Activated CD8-positive, alpha-beta memory T cell treated with anti-CD3 and anti-CD28 coated beads for 24 hours (primary cell): Measurements from ENCODE around the gene CNTN6.

Experiments used
- DNase-seq: peaks from one replicate; pipeline ENCODE4 v3.0.0-alpha.2; 2020

Gene CNTN6

DNA sequence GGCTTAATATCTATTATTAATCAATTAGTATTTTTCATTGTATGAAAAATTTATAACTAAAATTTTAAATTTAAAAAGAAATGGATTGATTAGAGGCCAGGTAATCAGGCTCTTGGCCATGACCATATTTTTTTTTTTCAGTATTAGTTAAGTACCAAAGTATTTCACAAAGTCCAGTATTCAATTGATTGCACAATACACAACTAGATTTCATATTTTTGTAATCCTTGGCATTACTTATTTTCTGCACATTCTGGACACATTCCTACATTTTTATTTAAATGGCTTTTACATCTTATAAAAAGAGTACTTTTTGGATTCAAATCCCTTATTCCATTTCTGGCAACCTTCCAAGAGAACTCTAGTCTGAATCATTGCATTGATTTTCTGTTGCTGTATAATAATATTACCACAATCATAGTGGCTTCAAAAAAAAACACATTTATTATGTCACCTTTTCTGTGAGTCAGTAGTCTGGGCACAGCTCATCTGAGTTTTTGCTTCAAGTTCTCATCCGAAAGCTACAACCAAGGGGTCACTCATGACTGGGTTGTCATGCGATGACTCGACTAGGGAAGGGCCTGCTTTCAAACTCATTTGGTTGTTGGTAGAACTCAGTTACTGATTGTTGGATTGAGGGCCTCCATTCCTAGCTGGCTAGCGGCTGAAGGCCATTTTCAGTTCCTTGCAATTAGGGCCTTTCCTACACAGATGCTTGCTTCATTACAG is 90.7 kb downstream of the CNTN6 start:
- DNase-seq = no peak

DNA sequence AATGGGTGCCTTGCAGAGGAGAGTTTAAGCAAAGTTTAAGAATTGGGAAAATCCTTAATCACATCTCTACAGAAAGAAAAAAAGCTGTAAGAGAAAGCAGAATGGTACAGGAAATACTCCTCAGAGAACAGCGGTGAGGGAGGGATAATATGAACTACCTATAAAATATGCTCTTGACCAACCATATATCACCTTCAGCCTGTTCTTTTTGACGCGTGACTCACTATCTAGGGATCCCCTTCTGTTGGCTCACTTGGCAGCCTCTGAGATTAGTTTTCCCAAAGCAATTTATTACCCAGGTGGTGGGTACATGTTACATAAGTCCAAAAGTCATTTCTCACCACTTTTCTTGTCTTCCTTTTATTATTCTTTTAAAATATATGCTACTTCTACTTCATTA is 97.7 kb downstream of the CNTN6 start:
- DNase-seq = no peak

DNA sequence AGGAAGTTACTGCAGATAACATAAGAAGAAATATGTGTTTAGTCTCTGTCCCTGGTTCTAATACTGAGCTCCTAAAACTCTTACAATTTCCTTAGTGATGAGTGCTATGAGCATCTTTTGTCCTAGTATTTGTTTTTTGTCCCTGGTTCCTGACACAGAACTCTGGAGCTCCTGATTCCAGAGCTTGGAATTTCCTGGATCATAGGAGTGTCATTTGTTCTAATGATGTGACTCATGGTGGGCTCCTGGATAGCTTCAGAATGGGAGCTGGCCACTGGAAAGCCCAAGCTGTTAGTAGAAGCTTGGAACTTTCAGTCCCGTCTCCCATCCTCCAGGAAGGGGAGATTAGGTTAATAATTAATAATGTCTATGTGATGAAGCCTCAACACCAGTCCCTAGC is 98.2 kb downstream of the CNTN6 start:
- DNase-seq = no peak

DNA sequence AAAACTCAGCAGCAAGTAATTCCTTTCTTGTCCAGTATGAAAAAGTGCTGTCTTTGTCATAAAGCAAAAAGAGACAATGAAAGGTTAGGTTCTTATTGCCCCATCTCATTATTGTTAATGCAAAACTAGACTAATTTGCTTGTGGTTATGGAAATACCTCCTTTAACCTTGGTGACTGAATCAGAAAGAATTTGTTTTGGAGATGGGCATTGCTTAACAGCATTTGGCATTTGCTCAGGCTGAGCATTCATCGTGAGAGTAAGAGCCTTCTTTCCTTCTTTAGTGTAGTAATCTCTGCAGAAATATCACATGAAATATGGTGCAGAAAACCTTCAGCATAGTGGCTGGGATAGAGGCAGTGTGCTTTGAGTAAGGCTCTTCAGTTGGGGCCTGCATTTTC is 103.1 kb downstream of the CNTN6 start:
- no peak for DNase-seq

DNA sequence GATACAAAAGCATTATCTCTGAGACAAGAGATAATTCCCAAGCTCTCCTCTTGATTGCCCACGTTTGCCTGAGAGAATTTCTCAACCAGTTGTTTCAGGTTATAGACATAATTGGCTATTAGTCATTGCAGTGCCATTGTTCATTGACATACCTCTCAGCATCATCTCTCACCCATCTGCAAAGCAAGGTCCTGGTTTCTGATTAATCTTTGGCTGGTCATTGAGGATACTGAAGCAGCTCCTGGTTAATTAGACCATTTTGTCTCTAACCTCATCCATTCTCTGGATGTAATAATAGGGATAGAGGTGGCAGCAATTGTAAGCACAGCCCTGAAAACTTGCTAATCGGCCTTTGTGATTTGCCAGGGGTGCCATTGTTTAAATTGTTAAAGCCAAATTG is 104.2 kb downstream of the CNTN6 start:
- no peak for DNase-seq

DNA sequence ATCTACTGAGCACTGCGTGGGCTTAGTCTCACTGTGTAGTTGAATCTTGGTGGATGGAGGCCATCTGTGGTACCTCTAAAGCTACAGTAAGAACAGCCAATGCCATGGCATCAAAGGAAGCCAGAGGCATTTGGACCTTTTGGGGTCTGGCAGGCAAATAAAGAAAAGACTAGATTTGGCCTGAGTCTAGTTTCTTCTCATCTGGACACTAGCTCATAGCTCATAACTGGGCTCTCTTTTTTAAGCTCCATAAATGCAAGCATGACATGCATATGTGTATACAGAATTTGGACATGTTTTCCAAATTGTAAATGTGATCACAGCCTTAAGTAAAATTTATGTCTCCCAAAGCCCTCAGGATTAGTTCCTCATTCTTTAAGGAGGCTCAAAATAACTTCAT is 107.5 kb downstream of the CNTN6 start:
- no peak for DNase-seq

DNA sequence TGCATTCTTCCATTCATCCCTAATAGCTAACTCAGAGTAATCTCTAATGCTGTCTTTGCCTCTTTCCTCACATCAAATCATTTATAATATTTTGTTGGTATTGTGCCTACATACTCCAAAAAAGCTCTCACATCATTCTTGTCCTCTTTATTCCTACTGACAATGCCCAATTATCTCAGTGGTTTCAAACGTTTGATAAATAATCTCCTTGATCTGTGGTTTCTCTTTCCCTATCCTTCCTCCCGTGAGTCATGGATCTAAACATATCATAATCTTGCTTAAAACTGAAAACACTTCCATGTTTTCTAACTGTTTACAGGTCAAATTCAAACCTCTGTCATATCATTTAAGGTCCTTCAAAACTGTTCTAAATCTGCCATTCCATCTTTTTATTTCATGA is 115.1 kb downstream of the CNTN6 start:
- no peak for DNase-seq

DNA sequence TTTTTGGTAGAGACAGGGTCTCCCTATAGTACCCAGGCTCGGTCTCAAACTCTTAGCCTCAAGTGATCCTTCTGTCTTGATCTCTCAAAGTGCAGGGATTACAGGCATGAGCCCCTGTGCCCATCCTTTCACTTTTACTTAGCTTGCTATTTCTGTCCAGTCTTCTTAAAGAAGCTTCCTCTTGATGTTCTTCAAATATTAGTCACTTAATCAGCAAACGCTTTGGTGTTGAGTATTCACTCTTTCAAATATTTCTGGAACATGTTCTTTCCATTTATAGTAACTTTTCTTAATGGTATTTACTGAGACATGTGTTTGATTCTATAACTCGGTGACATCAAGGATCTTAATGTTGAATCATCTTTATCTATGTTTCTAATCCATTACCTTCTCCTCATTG is 122.1 kb downstream of the CNTN6 start:
- DNase-seq = no peak

DNA sequence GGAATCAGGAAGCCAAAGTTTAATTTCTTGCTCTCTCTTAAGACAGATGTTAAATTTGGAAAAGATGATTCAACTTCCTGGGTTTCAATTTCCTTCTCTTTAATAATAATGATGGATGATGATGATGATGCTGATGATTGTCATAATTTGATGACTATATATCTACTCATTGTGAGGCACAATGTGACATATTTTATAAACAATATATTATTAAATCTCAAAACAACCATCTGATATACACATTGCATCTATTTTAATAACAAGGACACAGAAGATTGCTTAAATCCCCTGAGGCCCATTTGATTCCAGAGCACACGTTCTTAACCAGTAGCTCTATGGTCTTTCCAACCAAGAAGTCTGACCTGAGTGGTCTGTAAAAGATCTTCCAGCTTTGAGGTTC is 124.0 kb downstream of the CNTN6 start:
- no peak for DNase-seq

DNA sequence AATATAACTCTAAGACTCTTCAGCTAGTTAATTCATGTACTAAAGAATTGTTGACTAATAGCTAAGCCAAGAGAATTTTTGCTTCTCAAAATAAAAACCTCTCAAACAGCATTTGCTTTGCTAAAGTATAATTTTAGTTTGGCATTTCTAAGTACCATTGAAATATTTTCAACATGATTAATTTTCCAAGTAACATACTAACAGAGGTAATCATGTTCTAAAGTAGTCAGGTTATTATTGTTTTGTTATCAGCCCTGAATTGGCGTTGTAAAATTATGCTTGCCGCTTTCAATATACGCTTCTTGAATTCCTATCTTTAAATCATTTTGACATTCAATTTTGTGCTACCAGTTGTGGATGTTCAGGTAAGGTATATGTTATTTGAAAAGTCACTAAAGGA is 134.3 kb downstream of the CNTN6 start:
- DNase-seq = no peak

DNA sequence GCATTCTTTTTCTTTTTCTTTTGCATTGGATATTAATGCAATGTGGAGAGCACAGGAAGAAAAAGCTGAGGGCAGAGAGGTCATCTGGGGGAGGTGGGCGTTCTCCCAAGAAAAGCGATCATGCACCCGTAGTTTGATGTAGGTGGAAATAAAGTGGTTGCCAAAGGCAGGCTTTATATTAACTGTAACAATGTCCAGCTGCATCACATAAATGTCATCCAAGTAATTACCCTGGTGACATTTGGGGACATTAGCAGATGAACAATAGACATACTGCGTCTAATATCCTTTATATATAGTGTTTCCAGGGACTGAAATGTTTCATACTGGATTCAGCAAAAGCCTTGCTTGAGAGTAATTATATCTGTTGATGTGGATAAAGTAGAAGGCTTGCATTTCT is 135.5 kb downstream of the CNTN6 start:
- no peak for DNase-seq

DNA sequence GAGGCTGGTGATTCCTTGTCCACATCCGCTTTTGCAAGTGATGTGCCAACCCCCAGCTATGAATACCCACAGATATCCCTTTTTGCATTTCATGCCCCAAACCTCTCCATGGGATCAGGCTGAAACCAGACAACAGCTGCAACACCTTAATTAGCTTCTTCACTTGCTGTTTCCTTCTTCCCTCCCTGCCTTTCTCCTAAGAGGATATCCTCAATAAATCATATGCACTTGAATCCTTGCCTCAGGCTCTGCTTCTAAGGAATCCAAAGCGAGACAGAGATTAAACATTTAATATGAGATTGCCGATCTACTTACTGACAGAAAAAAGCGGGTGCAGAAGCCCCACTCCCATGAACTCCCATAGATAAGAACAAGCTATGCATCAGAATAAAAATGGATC is 138.1 kb downstream of the CNTN6 start:
- DNase-seq = no peak

DNA sequence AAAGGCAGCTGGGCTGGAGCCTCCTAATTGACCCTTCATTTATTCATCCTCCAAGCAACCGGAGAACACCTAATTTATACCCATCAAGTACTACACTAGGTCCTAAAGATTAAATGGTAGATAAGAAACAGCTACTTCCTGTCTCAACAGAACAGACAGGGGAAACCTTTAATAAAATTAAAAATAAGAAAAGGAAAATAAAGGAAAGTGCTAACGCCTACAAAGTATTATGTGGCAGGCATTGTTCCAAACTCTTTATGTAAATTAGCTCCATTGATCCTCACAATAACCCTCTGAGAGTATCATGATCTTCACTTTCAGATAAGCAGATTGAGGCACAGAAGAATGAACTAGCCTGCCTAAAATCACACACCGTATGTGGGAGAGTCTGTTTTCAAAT is 139.5 kb downstream of the CNTN6 start:
- no peak for DNase-seq

DNA sequence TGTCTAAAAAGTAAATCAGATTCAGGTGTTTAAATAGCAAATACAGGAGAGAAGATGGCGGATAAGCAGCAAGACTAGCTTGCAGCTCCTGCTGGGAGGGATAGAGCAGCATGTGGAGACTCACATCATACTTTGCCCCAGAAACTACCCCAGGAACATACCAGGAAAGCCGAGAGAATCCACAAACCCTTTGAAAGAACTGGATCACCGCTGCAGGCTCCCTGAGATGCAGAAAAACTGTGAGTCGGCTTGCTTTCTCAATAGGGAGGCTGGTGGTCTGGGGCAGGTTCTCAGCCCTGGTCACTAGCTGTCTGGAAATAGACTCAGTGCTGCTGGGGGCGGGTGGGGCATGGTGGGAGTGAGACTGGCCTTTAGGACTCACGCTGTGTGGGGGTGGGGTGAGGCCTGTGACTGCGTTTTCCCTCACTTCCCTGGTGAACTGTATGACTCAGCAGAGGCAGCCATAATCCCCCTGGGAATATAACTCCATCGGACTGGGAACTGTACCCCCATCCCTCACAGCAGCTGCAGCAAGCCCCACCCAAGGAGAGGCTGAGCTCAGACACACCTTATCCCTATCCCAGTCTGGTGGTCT is 142.8 kb downstream of the CNTN6 start:
- DNase-seq = no peak

DNA sequence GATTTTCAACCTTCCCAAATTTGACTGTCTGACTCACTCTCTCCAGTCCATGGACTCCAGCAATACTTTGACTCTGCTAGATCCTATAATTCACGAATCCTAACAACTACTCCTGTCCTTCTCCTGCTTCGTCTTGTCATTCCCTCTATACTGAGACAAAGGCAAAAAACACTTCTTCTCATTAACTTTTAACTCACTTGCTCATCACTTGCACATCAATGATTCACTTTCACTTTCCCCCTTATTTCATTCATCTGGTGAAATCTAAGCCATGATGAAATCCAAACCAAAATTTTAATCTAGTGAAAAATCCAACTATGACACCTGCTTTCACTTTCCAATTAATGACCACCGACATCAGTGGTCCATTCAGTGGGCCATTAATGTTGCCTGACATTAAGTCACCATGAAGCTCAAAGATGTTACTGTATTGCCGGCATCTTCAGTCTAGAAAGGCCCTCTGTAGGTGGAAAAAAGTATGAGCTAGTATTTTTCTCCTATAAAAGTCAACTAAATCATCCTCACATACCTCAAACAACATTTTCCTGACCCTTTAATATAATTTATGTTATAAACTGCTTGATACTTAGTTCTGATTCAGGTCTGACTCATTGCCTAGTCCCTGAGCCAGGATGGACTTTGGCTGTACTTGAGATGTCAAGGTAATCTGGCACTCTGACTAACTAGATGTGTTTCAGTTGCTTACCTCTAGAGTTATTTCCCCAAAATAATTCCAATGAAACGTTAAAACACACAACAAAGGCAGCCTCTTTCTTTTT is 158.6 kb downstream of the CNTN6 start:
- no peak for DNase-seq

DNA sequence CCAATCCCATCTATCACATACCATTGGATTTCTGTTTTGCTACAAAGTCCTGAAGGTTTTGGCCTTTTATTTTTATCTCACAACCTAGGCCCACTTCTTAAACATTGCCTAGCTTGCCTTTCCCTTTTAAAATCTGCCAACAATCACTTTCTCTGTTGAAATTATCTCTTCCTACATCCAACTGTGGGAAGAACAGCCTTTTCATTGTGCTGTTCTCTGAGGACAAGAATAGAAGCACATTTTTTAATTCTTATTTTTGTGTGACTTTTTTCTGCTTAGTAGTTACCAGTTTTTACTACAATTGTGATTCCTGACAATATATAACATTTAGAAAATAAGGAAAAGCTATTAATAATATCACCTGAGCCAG is 159.2 kb downstream of the CNTN6 start:
- DNase-seq = no peak

DNA sequence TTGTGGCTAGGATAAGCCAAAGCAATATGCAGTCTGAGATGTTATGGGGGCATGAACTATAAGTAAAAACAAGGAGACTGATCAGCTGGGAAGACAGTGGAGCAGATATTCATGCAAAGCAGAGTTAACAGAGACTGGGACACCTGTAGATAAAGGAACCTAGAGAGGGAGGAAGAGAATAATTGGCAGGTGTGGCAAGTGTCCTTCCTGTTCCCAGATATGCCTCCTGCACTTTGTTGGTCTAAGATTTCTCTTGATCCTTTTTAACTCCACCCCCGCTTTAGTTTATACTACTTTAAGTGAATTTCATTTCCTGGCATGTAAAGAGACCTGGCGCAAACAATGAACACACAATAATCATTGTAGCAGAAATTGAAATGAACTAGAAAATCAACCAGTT is 169.4 kb downstream of the CNTN6 start:
- no peak for DNase-seq

DNA sequence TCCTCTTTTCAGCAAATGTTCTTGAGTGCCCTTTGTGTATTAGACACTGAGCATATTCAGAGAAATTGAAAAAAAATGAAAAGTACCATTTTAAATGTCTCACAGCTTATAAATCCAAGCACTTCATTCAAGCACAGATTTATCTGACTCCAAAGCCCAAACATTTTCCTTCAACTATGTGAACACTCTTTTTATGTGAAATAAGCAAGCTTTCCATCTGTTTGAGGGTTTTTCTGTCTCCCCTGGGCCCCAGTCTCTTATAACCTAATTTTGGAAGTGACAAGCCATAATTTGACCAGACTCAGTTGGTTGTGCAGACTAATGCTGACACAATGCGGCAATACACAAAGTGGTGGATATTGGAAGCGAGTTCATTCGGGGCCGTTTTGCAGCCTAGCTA is 170.3 kb downstream of the CNTN6 start:
- no peak for DNase-seq

DNA sequence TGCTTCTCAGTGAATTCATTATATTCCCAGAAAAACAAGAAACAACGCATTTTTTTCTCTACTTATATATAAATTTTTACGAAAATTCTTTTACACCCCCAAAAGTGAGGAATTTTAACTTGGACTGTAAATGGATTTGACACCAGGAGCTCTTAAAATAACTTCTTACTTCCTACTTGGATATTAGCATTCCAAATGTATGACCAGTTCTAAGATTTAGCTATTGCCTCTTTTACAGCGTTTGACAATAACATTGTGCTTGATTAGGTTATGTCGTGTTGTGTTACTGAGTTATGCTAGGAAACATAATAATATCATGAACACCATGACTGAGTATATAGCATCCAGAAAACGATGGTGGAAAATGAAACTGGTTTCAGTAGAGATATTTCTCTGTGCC is 177.0 kb downstream of the CNTN6 start:
- DNase-seq = no peak

DNA sequence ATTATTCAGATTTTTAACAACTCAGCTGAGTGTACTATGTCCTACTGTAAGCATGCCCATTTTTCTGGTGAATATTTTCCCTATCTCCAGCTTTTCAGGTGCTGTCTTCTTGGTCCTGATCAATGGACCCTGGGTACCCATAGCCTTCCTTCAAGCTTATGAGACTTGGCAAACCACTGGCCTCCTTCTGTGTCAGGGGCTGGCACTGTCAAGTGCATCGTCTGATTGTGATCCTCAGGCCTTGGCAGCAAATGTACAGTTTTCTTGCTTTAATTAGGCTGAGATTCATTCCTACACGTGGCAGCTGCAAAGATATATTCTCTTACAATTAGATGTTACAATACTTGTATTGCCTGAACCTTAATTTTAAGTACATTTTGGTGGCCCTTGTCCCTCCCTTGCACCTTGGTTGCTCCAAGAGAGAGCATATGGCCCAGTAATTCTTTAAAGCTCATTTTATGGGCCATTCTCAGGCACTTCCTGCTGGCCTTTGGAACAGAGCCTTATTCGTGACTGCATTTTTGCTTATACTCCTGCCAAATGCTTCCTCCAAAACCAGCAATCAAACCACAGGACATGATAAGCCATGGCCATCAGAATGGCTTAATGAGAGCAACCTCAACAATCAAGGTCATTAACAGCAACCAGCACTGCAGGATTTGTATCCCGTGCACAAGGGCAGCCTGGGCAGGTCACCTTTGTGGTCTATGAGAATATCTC is 179.9 kb downstream of the CNTN6 start:
- no peak for DNase-seq

DNA sequence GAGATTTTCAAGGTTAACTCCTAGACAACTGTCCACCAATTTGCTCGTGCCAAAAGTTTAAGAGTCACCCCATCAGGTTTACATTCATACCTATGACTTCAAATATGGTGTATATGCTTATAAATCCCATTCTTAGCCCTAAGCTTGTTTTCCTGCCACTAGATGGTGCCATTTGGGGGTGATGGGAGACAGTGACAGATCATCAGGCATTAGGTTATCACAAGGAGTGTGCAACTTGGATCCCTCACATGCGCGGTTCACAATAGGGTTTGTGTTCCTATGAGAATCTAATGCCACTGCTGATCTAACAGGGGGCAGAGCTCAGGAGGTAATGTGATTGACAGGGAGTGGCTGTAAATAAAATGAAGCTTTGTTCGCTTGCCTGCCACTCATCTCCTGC is 182.7 kb downstream of the CNTN6 start:
- no peak for DNase-seq

DNA sequence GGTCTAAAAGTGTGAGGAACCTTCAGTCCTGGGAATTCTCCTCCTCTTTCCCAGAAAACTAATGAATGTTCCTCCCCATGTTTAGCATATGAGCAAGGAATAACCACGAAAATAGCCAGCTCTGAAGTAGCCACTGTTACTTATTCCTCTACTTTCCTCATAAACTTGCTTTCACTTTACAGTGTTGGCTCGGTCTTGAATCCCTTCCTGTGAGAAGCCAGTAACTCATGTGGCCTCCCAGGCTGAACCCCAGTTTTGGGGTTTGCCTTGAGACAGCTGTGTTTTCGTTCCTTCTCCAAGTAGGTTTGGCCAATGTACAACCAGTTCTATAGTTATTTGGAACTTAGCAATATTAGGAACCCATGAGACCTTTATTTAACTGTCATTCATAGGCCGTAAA is 195.0 kb downstream of the CNTN6 start:
- DNase-seq = no peak

DNA sequence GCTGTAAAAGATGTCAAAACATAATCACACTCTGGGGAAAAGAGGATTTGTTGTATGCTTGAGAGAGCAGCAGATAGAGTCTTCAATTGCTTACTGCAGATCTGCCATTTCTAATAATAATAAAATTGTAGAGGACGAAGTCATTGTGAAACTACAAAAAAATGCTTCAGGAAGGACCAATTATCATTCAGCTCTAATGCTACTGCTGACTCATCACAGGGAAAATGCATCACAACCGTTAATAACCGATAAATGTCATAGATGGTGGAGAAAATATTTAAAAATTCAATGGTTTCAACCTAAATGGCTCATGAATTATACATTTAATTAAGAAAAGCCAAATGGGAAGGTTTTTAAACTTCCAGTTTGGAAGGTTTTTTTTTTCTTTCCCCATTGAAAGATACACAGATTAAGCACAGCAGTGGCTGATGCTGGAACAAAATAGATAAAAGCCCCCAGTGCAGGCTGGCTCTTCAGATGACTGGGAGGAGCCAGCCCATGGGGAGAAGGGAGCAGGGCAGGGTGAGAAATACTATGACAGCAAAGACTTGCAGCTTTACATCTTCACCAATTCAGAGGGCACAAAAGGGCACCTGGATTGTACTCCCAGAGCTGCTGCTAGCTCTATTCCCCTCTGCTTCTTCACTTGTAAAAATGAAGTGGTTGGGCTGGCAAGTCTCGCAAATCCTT is 196.1 kb downstream of the CNTN6 start:
- no peak for DNase-seq
